Choroid plexus epithelial cell (primary cell): ENCODE data around the gene APOB.

Source experiments
- DNase-seq: peaks from one replicate; pipeline ENCODE4 v3.0.0-alpha.2; 2010; ENCODE audit warnings: low read depth
- H3K4me3 ChIP-seq: 2 replicates; pipeline ENCODE4 v1.5.1; 2011; ENCODE audit warnings: low read depth, mild to moderate bottlenecking, control low read depth, low read length, moderate library complexity
- CTCF ChIP-seq: conservative IDR thresholded peaks from 2 replicates; pipeline ENCODE4 v1.5.1; 2011; ENCODE audit warnings: low read depth, mild to moderate bottlenecking, control low read depth, inconsistent platforms, low read length, moderate library complexity

Gene APOB

GRCh38 chr2:21005700-21006422, 38.0 kb downstream of the APOB start:
- TF ChIP-seq CTCF = no peak
- no peak overlapping the region for H3K4me3 ChIP-seq
- DNase-seq = no peak

DNA sequence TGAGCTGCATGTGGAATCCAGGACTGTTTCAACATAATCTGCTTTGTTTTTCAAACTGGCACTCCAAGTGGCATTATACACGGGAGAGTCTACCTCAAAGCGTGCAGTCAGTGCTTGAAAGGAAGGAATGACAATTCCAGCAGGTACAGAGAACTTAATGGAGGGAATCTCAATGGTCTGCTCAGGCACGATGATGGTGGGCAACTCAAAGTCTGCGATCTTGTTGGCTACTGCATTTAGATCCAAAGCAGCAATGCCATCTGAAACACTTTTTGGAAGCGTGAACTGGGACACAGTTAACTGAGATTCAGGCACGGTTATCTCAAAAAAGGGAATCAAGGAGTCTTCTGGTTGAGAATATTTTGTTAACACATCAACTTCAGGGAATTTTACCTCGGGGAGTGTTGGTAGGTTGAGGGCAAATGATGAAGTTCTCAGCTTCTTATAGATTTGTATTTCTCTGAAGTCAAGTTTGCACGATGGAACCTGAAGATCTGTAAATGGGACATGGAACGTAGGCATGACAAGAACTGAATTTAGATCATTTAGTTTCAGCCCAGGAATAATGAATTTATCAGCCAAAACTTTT, 38.7 kb downstream of the APOB start:
- H3K4me3 ChIP-seq = no peak overlapping the region
- TF ChIP-seq CTCF = no peak
- DNase-seq = no peak

GRCh38 chr2:21004181-21004572, 39.7 kb downstream of the APOB start:
- TF ChIP-seq CTCF = no peak
- no peak for DNase-seq
- H3K4me3 ChIP-seq = no peak overlapping the region

DNA sequence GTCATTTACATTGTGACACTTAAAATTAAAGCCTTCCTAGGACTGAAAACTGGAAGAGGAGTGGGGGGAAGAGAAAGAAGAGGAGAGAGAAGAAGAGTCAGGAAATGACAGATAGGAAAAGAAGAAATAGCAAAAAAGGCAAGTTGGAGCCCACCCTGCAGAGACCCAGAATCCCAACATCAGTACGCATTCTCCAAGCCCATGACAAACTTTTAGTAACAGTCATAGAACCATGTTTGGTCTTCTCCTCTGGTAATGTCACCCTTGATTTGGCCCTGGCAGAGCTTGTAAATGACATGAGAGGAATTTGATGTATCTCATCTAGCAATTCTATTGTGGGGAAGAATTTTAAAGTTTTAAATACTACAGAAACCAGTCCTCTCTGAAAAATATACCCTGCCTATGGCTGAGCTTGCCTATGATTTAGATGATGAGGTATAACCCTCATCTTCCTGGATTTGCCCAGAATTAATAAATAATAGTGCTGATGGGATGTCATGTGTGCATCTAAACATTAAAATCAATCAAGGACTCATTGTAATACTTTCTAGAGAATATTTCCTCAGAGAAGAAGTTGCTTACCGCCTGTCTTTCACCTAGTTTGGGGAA, 40.2 kb downstream of the APOB start:
- DNase-seq = no peak

DNA sequence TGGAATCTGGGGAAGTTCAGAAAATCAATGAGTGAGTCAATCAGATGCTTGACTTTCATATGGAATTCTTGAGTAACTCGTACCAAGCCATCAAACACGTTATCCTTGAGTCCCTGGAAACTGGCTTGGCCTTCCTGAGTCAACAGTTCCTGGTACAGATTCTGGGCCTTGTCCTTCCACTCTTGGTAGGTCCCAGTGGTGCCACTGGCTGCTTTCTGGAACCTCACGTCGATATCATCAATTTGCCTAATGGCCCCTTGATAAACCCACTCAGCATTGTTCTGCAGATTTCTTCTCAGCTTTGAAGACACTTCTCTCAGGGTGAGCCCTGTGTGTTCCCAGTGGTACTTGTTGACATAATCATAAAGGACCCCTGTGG, 41.1 kb downstream of the APOB start:
- no peak overlapping the region for H3K4me3 ChIP-seq
- DNase-seq = no peak
- TF ChIP-seq CTCF = no peak

More for the DNA sequence above, 40.2 kb downstream of the APOB start:
- H3K4me3 ChIP-seq = no peak overlapping the region
- TF ChIP-seq CTCF = no peak

DNA sequence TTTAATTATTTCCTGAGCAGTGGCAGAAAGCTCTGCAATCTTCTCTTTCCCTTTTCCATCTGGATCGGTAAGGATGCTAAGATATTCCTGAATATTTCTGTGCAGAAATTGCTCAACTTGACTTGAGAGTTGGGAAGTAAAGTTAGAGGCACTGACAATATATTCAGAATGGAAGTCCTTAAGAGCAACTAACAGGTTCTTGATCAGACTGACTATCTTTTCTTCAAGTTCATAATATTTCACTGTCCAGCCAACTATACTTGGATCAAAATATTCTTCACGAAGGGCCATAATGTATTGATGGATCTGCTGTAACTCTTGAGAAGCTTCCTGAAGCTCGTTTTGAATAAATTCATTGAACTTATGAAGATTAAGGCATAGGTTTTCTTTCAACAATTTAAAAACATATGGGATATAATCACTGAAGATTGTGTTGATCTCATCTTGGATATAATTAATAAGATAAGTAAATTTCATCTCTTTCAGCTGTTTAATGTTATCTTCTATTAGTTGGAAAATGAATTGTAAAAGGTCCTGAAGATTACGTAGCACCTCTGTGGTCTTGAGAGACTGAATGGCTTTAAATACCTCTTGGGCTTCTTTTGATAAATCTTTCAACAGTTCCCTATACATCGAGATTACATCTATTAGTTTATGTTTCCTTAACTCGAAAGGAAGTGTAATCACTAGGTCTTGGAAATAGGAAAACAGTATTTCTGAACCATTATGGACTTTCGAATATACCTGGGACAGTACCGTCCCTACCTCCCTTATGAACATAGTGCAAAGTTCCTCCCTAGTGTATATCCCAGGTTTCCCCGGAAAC, 41.7 kb downstream of the APOB start:
- H3K4me3 ChIP-seq = no peak overlapping the region
- no peak for DNase-seq
- TF ChIP-seq CTCF = no peak
